SK-N-SH (cell line): Measurements from ENCODE around the gene SLC2A9. TPM values are rescaled to one million over a fixed set of nuclear protein-coding genes. Genes with fewer than 3 reads are reported as not detected.

ENCODE experiments used
- CTCF ChIA-PET: fragments of 300-600, 350-600 bp; formaldehyde crosslinking; extraction: SDS; loops from one replicate; lab custom pipeline; 2021; lab: Yijun Ruan, JAX
- POLR2A ChIA-PET: fragments of 350-600 bp; sonication (Branson Sonifier 250); formaldehyde crosslinking; extraction: SDS; loops from one replicate; lab custom pipeline; 2020; ENCODE audit warnings: antibody characterized with exemption, inconsistent platforms; lab: Yijun Ruan, JAX
- DNase-seq: peaks from one replicate; pipeline ENCODE4 v3.0.0; 2012
- H2AFZ ChIP-seq: fragments of 200-600 bp; sonication (generic); 2 replicates; pipeline ENCODE4 v1.8.1; 2016; ENCODE audit warnings: antibody characterized with exemption, mild to moderate bottlenecking, low read depth
- H3F3A ChIP-seq: fragments of 200-600 bp; sonication (generic); replicated peaks from 2 replicates; pipeline ENCODE3; 2016; ENCODE audit warnings: antibody characterized with exemption, mild to moderate bottlenecking; ENCODE audit not compliant: insufficient read depth
- H3K27ac ChIP-seq, 2 experiments: fragments of 200-500 bp in 1 of 2; fragments of 200-600 bp in 1 of 2; sonication (Bioruptor generic) in 1 of 2; sonication (generic), shearing (Covaris generic) in 1 of 2; 2 replicates each; pipeline versions ENCODE4 v1.5.1 to v1.6.1; 2014 to 2016; ENCODE audit warnings: low read depth in 2 of 2, inconsistent platforms in 1 of 2, low read length in 1 of 2, mild to moderate bottlenecking in 1 of 2, mixed read lengths in 1 of 2
- H3K27me3 ChIP-seq: fragments of 200-600 bp; sonication (generic), shearing (Covaris generic); 2 replicates; pipeline ENCODE4 v1.6.1; 2016; ENCODE audit warnings: mixed run types; ENCODE audit not compliant: insufficient read depth
- H3K36me3 ChIP-seq, 2 experiments: fragments of 200-500 bp in 1 of 2; fragments of 200-600 bp in 1 of 2; sonication (Bioruptor generic) in 1 of 2; sonication (generic) in 1 of 2; replicated peaks in 1 of 2; 2 replicates each; pipeline versions ENCODE3 to v1.5.1; 2014 to 2016; ENCODE audit warnings: low read length in 1 of 2, mild to moderate bottlenecking in 1 of 2; ENCODE audit not compliant: insufficient read depth in 2 of 2, control insufficient read depth in 1 of 2
- H3K4me1 ChIP-seq, 2 experiments: fragments of 200-500 bp in 1 of 2; fragments of 200-600 bp in 1 of 2; sonication (Bioruptor generic) in 1 of 2; sonication (generic), shearing (Covaris generic) in 1 of 2; 2 replicates each; pipeline versions ENCODE4 v1.5.1 to v1.6.1; 2014 to 2016; ENCODE audit warnings: low read depth in 1 of 2, low read length in 1 of 2, mixed run types in 1 of 2; ENCODE audit not compliant: insufficient read depth in 2 of 2, control insufficient read depth in 1 of 2
- H3K4me2 ChIP-seq: fragments of 200-600 bp; sonication (generic), shearing (Covaris generic); 2 replicates; pipeline ENCODE4 v1.6.1; 2017; ENCODE audit warnings: mixed run types
- H3K4me3 ChIP-seq, 2 experiments: fragments of 200-500 bp in 1 of 2; fragments of 200-600 bp in 1 of 2; sonication (Bioruptor generic) in 1 of 2; sonication (generic), shearing (Covaris generic) in 1 of 2; 2 replicates each; pipeline versions ENCODE4 v1.5.1 to v1.8.1; 2014 to 2016; ENCODE audit warnings: low read depth in 2 of 2, inconsistent platforms in 1 of 2, low read length in 1 of 2, mild to moderate bottlenecking in 1 of 2, mixed read lengths in 1 of 2, moderate library complexity in 1 of 2
- H3K79me2 ChIP-seq: fragments of 200-600 bp; sonication (generic); 2 replicates; pipeline ENCODE4 v1.8.1; 2017; ENCODE audit warnings: mild to moderate bottlenecking; ENCODE audit not compliant: insufficient read depth
- H3K9ac ChIP-seq: fragments of 200-600 bp; sonication (generic); 2 replicates; pipeline ENCODE4 v1.6.1; 2017; ENCODE audit warnings: mixed run types
- H3K9me2 ChIP-seq: fragments of 200-600 bp; sonication (generic); 2 replicates; pipeline ENCODE4 v1.6.1; 2017; ENCODE audit warnings: mixed run types
- H3K9me3 ChIP-seq: fragments of 200-600 bp; sonication (generic); 2 replicates; pipeline ENCODE4 v1.6.1; 2017; ENCODE audit warnings: mixed run types, mild to moderate bottlenecking, moderate library complexity
- H4K20me1 ChIP-seq: fragments of 200-600 bp; sonication (generic); 2 replicates; pipeline ENCODE4 v1.6.1; 2017; ENCODE audit warnings: mild to moderate bottlenecking, mixed run types; ENCODE audit not compliant: insufficient read depth
- CHD2 ChIP-seq: fragments of 150-350 bp; IDR thresholded peaks from 2 replicates; pipeline ENCODE4 v1.6.1; 2018; ENCODE audit warnings: low read length; ENCODE audit not compliant: partially characterized antibody
- EP300 ChIP-seq, 2 experiments: IDR thresholded peaks; 2 replicates each; pipeline versions ENCODE4 v1.4.0 to v1.6.1; 2012; ENCODE audit warnings: borderline replicate concordance in 1 of 2, low read depth in 1 of 2, low read length in 1 of 2
- FOSL2 ChIP-seq: IDR thresholded peaks from 2 replicates; pipeline ENCODE4 v1.4.0; 2012; ENCODE audit warnings: low read depth, mild to moderate bottlenecking, moderate library complexity, borderline replicate concordance
- FOXJ3 ChIP-seq: sonication (generic); formaldehyde crosslinking; IDR thresholded peaks from 2 replicates; pipeline ENCODE4 v1.5.1; 2020; ENCODE audit warnings: mild to moderate bottlenecking, missing genetic modification reagents
- FOXM1 ChIP-seq: IDR thresholded peaks from 2 replicates; pipeline ENCODE4 v1.4.0; 2012; ENCODE audit warnings: low read depth, mild to moderate bottlenecking
- GATA2 ChIP-seq: sonication (generic); formaldehyde crosslinking; IDR thresholded peaks from 2 replicates; pipeline ENCODE4 v1.5.0; 2020; ENCODE audit warnings: mild to moderate bottlenecking, missing genetic modification reagents
- IRF3 ChIP-seq: fragments of 150-350 bp; IDR thresholded peaks from 2 replicates; pipeline ENCODE4 v1.6.1; 2016; ENCODE audit warnings: mild to moderate bottlenecking, low read depth, low read length
- JUND ChIP-seq: IDR thresholded peaks from 2 replicates; pipeline ENCODE4 v1.4.0; 2012
- MAX ChIP-seq: IDR thresholded peaks from 2 replicates; pipeline ENCODE4 v1.4.0; 2012; ENCODE audit warnings: low read depth
- MEF2A ChIP-seq: IDR thresholded peaks from 2 replicates; pipeline ENCODE4 v1.4.0; 2012; ENCODE audit warnings: low read depth, borderline replicate concordance
- MXI1 ChIP-seq: IDR thresholded peaks from 2 replicates; pipeline ENCODE4 v1.6.1; 2012; ENCODE audit warnings: mild to moderate bottlenecking, low read depth, low read length, improper control_type of control experiment
- NFIC ChIP-seq: IDR thresholded peaks from 2 replicates; pipeline ENCODE4 v1.4.0; 2012; ENCODE audit warnings: borderline replicate concordance
- PBX3 ChIP-seq: IDR thresholded peaks from 2 replicates; pipeline ENCODE4; 2012
- RAD21 ChIP-seq: IDR thresholded peaks from 2 replicates; pipeline ENCODE4 v1.6.1; 2012; ENCODE audit warnings: mild to moderate bottlenecking, low read length
- RCOR1 ChIP-seq: fragments of 150-350 bp; IDR thresholded peaks from 2 replicates; pipeline ENCODE4 v1.6.1; 2017; ENCODE audit warnings: antibody characterized with exemption, low read length
- RFX5 ChIP-seq: IDR thresholded peaks from 2 replicates; pipeline ENCODE4 v1.6.1; 2012; ENCODE audit warnings: mild to moderate bottlenecking, improper control_type of control experiment, low read length
- SIN3A ChIP-seq: IDR thresholded peaks from 2 replicates; pipeline ENCODE4 v1.6.1; 2012; ENCODE audit warnings: low read depth, mild to moderate bottlenecking, low read length, moderate library complexity, borderline replicate concordance
- SMC3 ChIP-seq: IDR thresholded peaks from 2 replicates; pipeline ENCODE4 v1.6.1; 2012; ENCODE audit warnings: low read depth, low read length, improper control_type of control experiment
- TCF12 ChIP-seq: IDR thresholded peaks from 2 replicates; pipeline ENCODE4 v1.4.0; 2012
- TEAD4 ChIP-seq: IDR thresholded peaks from 2 replicates; pipeline ENCODE4 v1.4.0; 2012; ENCODE audit warnings: mild to moderate bottlenecking, borderline replicate concordance; ENCODE audit not compliant: insufficient read depth
- USF1 ChIP-seq: IDR thresholded peaks from 2 replicates; pipeline ENCODE4 v1.4.0; 2012; ENCODE audit warnings: low read depth, borderline replicate concordance
- ZBTB33 ChIP-seq: IDR thresholded peaks from 2 replicates; pipeline ENCODE4 v1.4.0; 2012; ENCODE audit warnings: low read depth, borderline replicate concordance
- WGBS: methylation state at CpG from one replicate; pipeline ENCODE4 v1.1.6; 2017; ENCODE audit warnings: low lambda C conversion rate; 5-methylcytosine and 5-hydroxymethylcytosine counted together
- polyA plus RNA-seq, 3 experiments: library from polyadenylated mRNA; depleted of rRNA; stranded (reverse); fragments of >200 nt; gene quantifications; 2 replicates each; pipeline ENCODE4 v1.2.3, GENCODE V29; 2012

Gene SLC2A9
- polyA plus RNA-seq, 1 of the 3 experiments (the other 2 are of a cell fraction) = not detected

GRCh38 chr4:9953089-9953488 lies 68.2 kb downstream of the SLC2A9 start:
- TF ChIP-seq CHD2 (no peak), IRF3 (no peak), MEF2A (no peak), TEAD4 (no peak), JUND (no peak), MAX (no peak), RCOR1 (no peak), EP300 (IDR thresholded peaks at IDR 0.05; ENCODE audit: borderline replicate concordance in 1 of 2, low read depth in 1 of 2, low read length in 1 of 2) (no peak), USF1 (no peak), SIN3A (no peak), RFX5 (no peak), FOXJ3 (CRISPR knock-in tag) (no peak), FOXM1 (no peak)
- WGBS = 68% methylated on average over 2 of the region's 4 CpGs
- no peak overlapping the region for H2AFZ ChIP-seq
- no peak overlapping the region for H3K4me2 ChIP-seq
- POLR2A ChIA-PET = no interaction called here
- H3K79me2 ChIP-seq = no peaks in the 10 kb centered on the region
- no peak for DNase-seq
- H3F3A ChIP-seq = no peaks in the 10 kb centered on the region
- H3K4me1 ChIP-seq = no peaks in the 10 kb centered on the region
- H3K9me3 ChIP-seq = no peaks in the 10 kb centered on the region
- CTCF ChIA-PET = no interaction called here
- H3K27ac ChIP-seq = no peak overlapping the region
- no peak overlapping the region for H3K4me3 ChIP-seq
- no peaks in the 10 kb centered on the region for H4K20me1 ChIP-seq
- no peak overlapping the region for H3K9ac ChIP-seq
- no peaks in the 10 kb centered on the region for H3K27me3 ChIP-seq
- no peaks in the 10 kb centered on the region for H3K9me2 ChIP-seq
- no peaks in the 10 kb centered on the region for H3K36me3 ChIP-seq

- no peaks in the 10 kb centered on the region for H3K9me3 ChIP-seq
- no peak for TF ChIP-seq NFIC
- TF ChIP-seq PBX3 = no peak
- TF ChIP-seq CHD2 = no peak
- no peak for TF ChIP-seq GATA2 (CRISPR knock-in tag)
- TF ChIP-seq MEF2A = no peak
- TF ChIP-seq RCOR1 = no peak
- TF ChIP-seq IRF3 = no peak
- no peak for TF ChIP-seq FOSL2
- no peak for TF ChIP-seq ZBTB33
- TF ChIP-seq JUND = no peak
- no peak for TF ChIP-seq SMC3
- no peak for TF ChIP-seq MXI1
- TF ChIP-seq RAD21 = no peak
- no peak for TF ChIP-seq TCF12
- TF ChIP-seq, all 33 proteins: peak for 0
- WGBS = 57% methylated on average over 8 of the region's 8 CpGs
- H3K79me2 ChIP-seq = no peaks in the 10 kb centered on the region
- H4K20me1 ChIP-seq = no peaks in the 10 kb centered on the region
- no peak overlapping the region for H2AFZ ChIP-seq
- H3F3A ChIP-seq = no peaks in the 10 kb centered on the region
- DNase-seq = no peak
- ChIA-PET CTCF (no interaction called here), POLR2A (no interaction called here)
- no peaks in the 10 kb centered on the region for H3K4me1 ChIP-seq
- H3K9me2 ChIP-seq = no peaks in the 10 kb centered on the region
- no peaks in the 10 kb centered on the region for H3K36me3 ChIP-seq
- H3K4me3 ChIP-seq = no peak overlapping the region
- H3K27ac ChIP-seq = no peak overlapping the region
- no peak overlapping the region for H3K4me2 ChIP-seq
- no peaks in the 10 kb centered on the region for H3K27me3 ChIP-seq
- no peak overlapping the region for H3K9ac ChIP-seq
Measured at GRCh38 chr4:9952415-9952950, 68.8 kb downstream of the SLC2A9 start.
